ENCODE data around the gene PLCG1.

PLCG1 gene

DNA sequence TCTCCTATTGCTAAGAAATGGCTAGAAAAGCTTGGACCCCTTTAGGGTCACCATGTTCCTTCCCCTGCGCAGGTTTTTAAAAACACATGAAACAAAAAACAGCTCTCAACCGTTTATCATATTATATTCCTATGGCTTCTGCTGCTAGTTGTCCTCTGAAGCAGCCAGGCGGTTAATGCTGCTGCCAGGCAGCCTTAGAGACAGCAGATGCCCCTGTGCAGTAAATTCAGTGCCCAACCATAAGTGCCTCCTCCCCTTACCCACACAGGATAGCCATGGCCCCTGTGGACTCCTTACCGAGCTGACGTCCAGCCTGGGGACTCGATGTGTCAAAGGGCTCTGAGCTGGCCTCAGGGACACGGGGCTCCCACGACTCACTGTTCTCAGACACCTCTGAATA is 64.4 kb downstream of the PLCG1 start:
- ATAC-seq (ENCODE audit: low read depth) (no peak), DNase-seq (ENCODE audit: low spot score in 2 of 2) (no peak)
- Mint-ChIP-seq H3K9me3 (peaks cover 10% of the 10 kb centered on the region), H3K27ac (no peak overlapping the region), H3K36me3 (peaks cover 30% of the 10 kb centered on the region), H3K27me3 (peaks cover 2% of the 10 kb centered on the region), H3K4me1 (no peaks in the 10 kb centered on the region), H3K4me3 (no peak overlapping the region)

DNA sequence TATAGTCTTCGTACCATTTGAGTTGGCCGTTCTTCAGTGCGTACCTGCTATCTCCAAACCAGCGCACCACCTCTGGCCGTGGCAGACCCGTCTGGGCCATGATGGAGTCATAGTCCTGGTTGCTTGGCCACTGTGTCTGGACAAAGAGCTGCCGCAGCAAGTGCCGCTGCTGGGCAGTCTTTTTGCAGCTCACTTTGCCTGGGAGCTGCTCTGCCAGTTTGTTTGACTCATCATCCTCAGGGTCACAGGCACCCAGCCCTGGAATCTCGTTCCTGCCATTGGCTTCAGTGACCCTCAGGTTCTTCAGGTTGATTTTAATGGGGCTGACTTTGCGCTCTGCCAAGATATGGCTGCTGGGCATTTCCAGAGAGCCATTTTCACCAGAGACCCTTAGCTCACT is 65.1 kb downstream of the PLCG1 start:
- ATAC-seq (ENCODE audit: low read depth) (no peak), DNase-seq (ENCODE audit: low spot score in 2 of 2) (no peak)
- Mint-ChIP-seq H3K36me3 (peaks cover 30% of the 10 kb centered on the region), H3K27ac (no peak overlapping the region), H3K27me3 (peaks cover 2% of the 10 kb centered on the region), H3K4me1 (no peaks in the 10 kb centered on the region), H3K9me3 (peaks cover 10% of the 10 kb centered on the region), H3K4me3 (no peak overlapping the region)

DNA sequence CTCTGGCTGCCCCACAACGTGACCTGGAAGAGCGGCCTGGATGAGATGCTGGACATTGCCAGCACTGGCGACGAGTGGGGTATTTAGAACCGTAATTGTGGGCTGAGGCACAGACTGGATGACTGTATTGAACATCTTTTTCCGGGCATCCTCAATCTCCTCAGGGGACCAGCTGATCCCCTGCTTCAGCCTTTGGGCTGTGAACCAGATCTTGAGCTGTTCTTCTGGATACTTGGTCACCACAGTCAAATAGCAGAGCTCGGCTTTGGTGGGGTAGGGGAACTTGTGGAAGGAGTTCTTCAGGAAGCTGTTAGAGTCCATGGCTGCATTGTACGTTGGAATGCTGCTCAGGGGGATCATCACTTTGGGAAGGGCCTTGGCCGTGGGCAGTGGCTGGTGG is 66.3 kb downstream of the PLCG1 start:
- Mint-ChIP-seq H3K27ac (no peak overlapping the region), H3K4me1 (no peaks in the 10 kb centered on the region), H3K27me3 (peaks cover 2% of the 10 kb centered on the region), H3K9me3 (peaks cover 7% of the 10 kb centered on the region), H3K4me3 (no peak overlapping the region), H3K36me3 (peaks cover 28% of the 10 kb centered on the region)
- DNase-seq (ENCODE audit: low spot score in 2 of 2) (no peak), ATAC-seq (ENCODE audit: low read depth) (no peak)

DNA sequence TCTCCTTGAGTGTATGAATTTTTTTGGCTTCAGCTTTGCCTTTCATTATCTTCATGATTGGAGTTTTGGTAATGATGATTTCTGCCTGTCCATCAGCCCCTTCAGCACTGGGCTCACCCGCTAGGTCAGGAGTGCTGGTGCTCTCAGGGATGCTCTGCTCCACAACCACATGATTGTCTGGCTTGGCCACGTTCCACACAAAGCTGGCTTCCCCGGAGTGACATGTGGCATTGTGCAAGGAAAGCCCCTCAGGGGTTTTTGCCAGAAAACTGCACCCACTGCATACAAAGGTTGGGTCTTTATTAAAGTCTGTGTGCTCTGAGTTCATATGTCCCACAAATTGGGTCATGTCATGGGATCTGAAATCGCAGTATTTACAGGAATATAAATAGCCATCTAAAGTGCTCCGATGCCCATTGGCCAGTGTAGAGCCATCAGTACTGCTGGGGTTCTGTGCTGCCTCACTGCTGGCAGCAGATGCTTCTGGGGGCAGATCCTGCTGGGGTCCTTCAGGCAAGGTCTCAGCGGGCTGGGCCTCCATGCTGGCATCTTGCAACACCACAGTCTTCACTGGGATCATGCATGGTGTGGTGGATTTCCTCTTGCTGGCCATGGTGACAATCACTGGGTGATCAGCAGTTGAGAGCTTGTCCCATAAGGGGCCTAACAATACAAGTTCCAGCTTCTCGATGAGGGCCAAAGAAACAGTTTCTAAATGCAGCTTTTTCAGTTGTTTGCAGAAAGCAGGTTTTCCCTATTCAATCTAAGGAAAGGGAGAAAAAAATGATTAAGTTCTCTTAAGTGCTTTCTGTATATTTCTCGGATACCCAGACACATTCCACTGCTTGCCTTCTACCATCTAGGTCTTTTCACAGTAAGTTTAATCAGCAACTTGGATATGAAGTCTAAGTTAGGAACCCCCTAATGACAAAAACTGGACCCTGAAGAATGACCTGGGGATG is 67.2 kb downstream of the PLCG1 start:
- Mint-ChIP-seq H3K27me3 (peaks cover 2% of the 10 kb centered on the region), H3K9me3 (no peaks in the 10 kb centered on the region), H3K36me3 (peaks cover 21% of the 10 kb centered on the region), H3K4me3 (no peak overlapping the region), H3K4me1 (no peaks in the 10 kb centered on the region), H3K27ac (no peak overlapping the region)
- DNase-seq (ENCODE audit: low spot score in 2 of 2) (no peak), ATAC-seq (ENCODE audit: low read depth) (no peak)

DNA sequence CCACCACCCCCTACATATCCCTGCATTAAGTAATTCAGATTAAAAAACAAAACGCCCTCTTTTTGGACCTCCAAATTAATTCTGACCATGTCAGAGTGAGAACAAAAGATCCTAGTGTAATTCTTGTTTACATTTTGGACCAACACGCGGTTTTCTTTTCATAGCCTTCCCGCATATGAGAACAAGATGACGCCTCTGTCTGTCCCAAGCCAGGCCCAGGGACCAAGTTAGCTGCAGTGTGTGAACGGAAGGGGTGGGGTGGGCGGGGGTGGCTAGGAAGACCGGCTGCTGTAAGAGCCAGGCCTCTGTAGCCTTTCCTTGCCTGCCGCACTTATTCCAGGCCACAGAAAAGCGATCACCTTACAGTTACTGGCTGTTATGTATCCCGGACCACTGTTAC is 68.0 kb downstream of the PLCG1 start:
- DNase-seq (ENCODE audit: low spot score in 2 of 2) = no peak
- no peaks in the 10 kb centered on the region for H3K4me1 Mint-ChIP-seq
- no peak overlapping the region for H3K4me3 Mint-ChIP-seq
- H3K27ac Mint-ChIP-seq = no peak overlapping the region
- H3K36me3 Mint-ChIP-seq = peaks cover 18% of the 10 kb centered on the region
- ATAC-seq (ENCODE audit: low read depth) = no peak
- no peaks in the 10 kb centered on the region for H3K9me3 Mint-ChIP-seq
- peaks cover 2% of the 10 kb centered on the region for H3K27me3 Mint-ChIP-seq

DNA sequence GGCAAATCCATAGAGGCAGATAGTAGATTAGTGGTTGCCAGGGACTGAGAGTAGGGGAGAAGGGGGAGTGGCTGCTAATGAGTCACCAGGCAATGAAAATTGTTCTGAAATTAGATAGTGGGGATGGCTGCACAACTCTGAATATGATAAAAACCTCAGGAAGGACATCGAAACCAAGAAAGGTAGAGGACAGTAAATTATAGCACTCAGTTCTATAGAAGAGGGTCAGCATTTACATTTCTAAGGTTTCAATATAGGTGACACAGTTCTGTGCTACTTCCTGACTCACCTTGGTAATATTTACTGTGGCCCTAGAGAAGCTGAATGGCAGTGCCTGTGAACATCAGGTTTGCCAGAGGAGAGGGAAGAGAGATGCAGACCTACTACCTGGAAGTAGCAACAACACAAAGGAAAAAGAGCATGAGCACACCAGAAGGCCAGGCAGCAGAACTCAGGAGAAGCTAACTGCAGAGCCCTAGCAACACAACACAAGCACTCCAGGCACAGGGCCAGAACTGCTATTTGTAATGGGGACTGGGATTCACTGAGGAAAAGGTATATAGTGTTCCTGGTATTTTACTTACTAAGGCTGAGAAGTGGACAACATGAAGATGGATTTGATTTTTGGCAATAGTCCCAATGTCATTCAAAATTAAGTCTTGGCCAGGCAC is 75.9 kb downstream of the PLCG1 start:
- DNase-seq (ENCODE audit: low spot score in 2 of 2) = no peak
- H3K4me3 Mint-ChIP-seq = no peak overlapping the region
- H3K27ac Mint-ChIP-seq = no peak overlapping the region
- H3K27me3 Mint-ChIP-seq = no peaks in the 10 kb centered on the region
- H3K4me1 Mint-ChIP-seq = no peaks in the 10 kb centered on the region
- no peak for ATAC-seq (ENCODE audit: low read depth)
- no peaks in the 10 kb centered on the region for H3K36me3 Mint-ChIP-seq
- H3K9me3 Mint-ChIP-seq = no peaks in the 10 kb centered on the region

DNA sequence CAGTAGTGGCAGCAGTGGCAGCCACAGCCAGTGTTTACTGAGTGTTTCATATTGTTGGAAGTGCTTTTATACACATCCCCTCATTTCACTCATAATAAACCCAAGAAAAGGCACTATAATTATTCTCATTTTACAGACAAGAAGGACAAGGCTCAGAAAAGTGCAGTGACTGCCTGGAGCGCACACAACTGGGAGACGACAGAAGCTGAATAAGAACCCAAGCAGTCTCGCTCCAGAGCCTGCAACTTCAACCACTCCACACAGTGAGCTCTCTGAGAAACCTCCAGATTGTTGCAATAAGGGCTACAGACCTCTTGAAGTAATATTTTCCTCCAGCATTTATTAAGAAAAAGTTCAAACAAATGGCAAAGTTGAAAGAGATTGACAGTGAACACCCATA is 76.9 kb downstream of the PLCG1 start:
- Mint-ChIP-seq H3K9me3 (no peaks in the 10 kb centered on the region), H3K4me3 (no peak overlapping the region), H3K27ac (no peak overlapping the region), H3K36me3 (no peaks in the 10 kb centered on the region), H3K4me1 (no peaks in the 10 kb centered on the region), H3K27me3 (no peaks in the 10 kb centered on the region)
- DNase-seq (ENCODE audit: low spot score in 2 of 2) = no peak
- no peak for ATAC-seq (ENCODE audit: low read depth)

DNA sequence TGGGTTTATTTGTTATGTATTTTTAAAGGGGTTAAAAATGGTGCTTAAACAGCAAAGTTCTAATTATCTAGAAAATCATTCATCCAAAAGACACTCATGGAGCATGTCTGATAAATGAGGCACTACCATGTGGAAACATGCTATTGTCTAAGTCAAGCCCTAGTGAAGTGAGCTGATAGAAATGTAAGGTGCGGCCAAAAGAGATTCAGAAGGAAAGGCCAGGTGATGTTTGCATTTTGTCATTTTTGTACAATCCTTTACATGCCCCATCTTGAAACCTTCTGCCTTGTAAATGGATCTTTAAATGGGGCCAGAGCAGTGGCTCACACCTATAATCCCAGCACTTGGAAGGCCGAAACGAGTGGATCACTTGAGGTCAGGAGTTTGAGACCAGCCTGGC is 77.3 kb downstream of the PLCG1 start:
- Mint-ChIP-seq H3K9me3 (no peaks in the 10 kb centered on the region), H3K36me3 (no peaks in the 10 kb centered on the region), H3K4me3 (no peak overlapping the region), H3K4me1 (no peaks in the 10 kb centered on the region), H3K27ac (no peak overlapping the region), H3K27me3 (no peaks in the 10 kb centered on the region)
- ATAC-seq (ENCODE audit: low read depth) (no peak), DNase-seq (ENCODE audit: low spot score in 2 of 2) (no peak)

DNA sequence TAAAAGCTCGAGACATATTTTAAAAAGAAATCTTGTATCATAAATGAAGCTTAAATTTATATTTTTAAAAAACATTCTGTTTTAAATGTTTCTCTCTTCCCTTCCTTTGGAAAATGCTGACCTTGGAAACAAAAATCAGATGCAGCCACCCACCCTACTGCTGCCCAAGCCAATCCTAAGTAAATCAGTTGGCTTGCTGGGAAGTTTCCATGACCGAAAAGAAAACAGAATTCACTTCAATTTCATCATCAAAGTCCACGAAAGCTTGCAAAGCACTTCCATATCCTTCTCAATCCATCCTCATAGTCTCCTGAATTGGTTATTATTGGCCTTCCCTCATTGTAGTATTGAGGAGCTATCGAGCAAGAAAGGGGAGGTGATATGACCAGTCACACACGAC is 80.1 kb downstream of the PLCG1 start:
- no peak overlapping the region for H3K4me3 Mint-ChIP-seq
- no peak overlapping the region for H3K27ac Mint-ChIP-seq
- ATAC-seq (ENCODE audit: low read depth) = no peak
- H3K4me1 Mint-ChIP-seq = no peaks in the 10 kb centered on the region
- no peaks in the 10 kb centered on the region for H3K9me3 Mint-ChIP-seq
- no peaks in the 10 kb centered on the region for H3K27me3 Mint-ChIP-seq
- DNase-seq (ENCODE audit: low spot score in 2 of 2) = no peak
- H3K36me3 Mint-ChIP-seq = peaks cover 2% of the 10 kb centered on the region

DNA sequence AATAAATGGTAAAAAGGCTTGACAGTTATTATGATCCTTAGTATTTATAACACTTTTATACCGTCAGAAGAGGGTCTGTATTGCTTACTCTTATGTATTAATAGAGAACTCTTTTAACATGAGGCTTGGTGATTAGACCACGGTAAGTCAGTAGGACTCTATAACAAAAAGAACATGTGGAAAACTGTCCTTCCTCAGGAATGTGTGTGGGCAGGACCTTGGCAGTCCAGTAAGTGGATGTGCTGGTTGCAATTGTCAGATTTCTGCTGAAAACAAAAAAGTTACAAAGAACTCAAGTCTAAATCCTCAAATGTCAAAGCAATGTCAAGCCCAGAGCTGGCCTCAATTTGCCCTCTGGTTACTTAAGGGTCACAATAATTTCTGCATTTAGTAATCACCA is 81.1 kb downstream of the PLCG1 start:
- H3K36me3 Mint-ChIP-seq = peaks cover 2% of the 10 kb centered on the region
- no peak for DNase-seq (ENCODE audit: low spot score in 2 of 2)
- no peaks in the 10 kb centered on the region for H3K27me3 Mint-ChIP-seq
- no peak overlapping the region for H3K4me3 Mint-ChIP-seq
- no peaks in the 10 kb centered on the region for H3K9me3 Mint-ChIP-seq
- H3K4me1 Mint-ChIP-seq = no peaks in the 10 kb centered on the region
- ATAC-seq (ENCODE audit: low read depth) = no peak
- no peak overlapping the region for H3K27ac Mint-ChIP-seq

DNA sequence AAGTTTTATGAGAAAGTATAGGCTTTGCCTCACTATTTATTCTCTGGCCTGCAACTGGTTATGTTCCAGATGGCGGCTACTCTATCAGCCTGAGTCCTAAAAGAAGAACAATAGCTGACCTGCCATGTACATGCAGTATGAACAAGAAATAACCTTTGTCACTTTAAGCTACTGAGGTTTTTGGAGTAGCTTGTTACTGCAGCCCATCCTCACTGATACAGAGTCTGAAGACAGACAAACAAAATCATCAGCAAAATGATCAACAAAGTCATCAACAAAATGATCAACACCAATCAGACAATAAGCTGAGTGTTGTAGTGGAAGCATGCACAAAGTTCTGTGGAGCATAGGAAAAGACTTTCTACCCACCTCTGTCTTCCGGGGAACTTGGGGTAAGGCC is 82.5 kb downstream of the PLCG1 start:
- H3K27ac Mint-ChIP-seq = no peak overlapping the region
- H3K27me3 Mint-ChIP-seq = no peaks in the 10 kb centered on the region
- H3K9me3 Mint-ChIP-seq = no peaks in the 10 kb centered on the region
- DNase-seq (ENCODE audit: low spot score in 2 of 2) = no peak
- no peaks in the 10 kb centered on the region for H3K4me1 Mint-ChIP-seq
- ATAC-seq (ENCODE audit: low read depth) = no peak
- no peak overlapping the region for H3K4me3 Mint-ChIP-seq
- H3K36me3 Mint-ChIP-seq = peaks cover 2% of the 10 kb centered on the region

DNA sequence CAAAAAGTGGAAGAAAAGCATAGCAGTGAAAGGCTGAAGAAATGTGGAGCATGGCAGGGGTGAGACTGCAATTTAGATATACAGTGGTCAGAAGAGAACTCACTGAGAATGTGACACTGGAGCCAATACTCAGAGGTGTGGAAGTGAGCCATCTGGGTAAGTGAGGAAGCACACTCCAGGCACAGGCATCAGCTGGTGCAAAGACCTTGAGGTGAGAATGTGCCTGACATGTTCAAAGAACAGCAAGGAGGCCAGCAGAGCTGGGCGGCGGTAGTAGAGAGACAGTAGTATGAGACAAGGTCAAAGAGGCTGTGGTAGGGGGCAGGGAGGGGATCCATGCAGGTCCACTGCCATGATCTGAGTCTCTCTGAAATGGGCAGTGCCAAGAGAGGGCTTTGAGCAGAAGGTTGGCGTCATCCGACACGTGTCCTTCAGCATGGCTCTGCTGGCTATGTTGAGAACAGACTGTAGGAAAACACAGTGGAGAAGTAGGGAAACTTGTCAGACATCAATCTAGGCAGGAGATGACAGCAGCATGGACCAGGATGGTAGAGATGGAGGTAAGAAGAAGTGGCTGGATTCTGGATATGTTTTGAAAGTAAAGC is 84.4 kb downstream of the PLCG1 start:
- Mint-ChIP-seq H3K27me3 (no peaks in the 10 kb centered on the region), H3K4me3 (no peak overlapping the region), H3K4me1 (no peaks in the 10 kb centered on the region), H3K27ac (peak overlapping the region; percentile 11), H3K9me3 (no peaks in the 10 kb centered on the region), H3K36me3 (peaks cover 2% of the 10 kb centered on the region)
- DNase-seq (ENCODE audit: low spot score in 2 of 2) (no peak), ATAC-seq (ENCODE audit: low read depth) (no peak)

DNA sequence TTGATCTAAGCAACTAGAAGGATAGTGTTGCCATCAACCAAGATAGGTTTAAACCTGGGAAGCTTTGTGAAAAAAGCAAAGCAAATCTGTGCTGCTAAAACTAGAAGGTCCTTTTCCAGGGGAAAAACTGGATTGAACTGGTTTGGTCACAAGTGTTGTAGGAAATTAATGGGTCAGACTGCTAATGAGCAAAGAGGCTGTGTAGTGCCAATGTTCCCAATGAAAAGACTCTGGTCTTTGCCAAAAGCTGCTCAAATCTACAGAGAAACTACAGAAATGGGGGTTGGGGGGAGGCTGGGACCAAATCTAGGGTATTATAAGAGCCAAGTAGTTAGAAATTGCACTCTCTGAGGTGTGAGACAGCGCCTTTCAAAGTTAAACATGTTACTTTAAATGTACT is 85.0 kb downstream of the PLCG1 start:
- DNase-seq (ENCODE audit: low spot score in 2 of 2) = no peak
- H3K4me1 Mint-ChIP-seq = no peaks in the 10 kb centered on the region
- ATAC-seq (ENCODE audit: low read depth) = no peak
- H3K9me3 Mint-ChIP-seq = no peaks in the 10 kb centered on the region
- H3K27me3 Mint-ChIP-seq = no peaks in the 10 kb centered on the region
- H3K27ac Mint-ChIP-seq = no peak overlapping the region
- no peak overlapping the region for H3K4me3 Mint-ChIP-seq
- H3K36me3 Mint-ChIP-seq = peaks cover 2% of the 10 kb centered on the region

DNA sequence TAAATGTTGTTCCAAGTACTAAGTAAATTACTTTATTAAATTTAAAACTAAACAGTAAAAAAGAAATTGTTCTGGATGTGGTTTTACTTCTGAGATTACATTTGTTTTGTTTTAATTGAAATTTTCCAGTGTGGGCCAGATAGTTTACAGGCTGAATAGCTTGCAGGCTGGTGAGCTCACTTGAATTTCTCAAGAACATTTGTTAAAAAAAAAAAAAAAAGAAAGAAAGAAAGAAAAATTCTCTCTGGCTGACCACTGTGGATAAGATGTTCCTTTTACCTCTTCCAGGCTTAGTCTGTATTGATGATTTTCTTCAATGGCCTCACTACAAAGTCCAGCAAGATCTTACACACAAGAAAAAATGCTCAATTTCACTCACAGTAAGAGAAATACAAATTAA is 85.4 kb downstream of the PLCG1 start:
- no peak for DNase-seq (ENCODE audit: low spot score in 2 of 2)
- ATAC-seq (ENCODE audit: low read depth) = no peak
- H3K27ac Mint-ChIP-seq = no peak overlapping the region
- H3K27me3 Mint-ChIP-seq = no peaks in the 10 kb centered on the region
- no peaks in the 10 kb centered on the region for H3K4me1 Mint-ChIP-seq
- H3K36me3 Mint-ChIP-seq = peaks cover 2% of the 10 kb centered on the region
- no peak overlapping the region for H3K4me3 Mint-ChIP-seq
- no peaks in the 10 kb centered on the region for H3K9me3 Mint-ChIP-seq

Measured in memory B cell (primary cell).